Tibial artery (tissue), 4 donors: ENCODE measurements around the gene A1CF.

Experiments
- DNase-seq, 2 donors: peaks; one replicate each; pipeline ENCODE4 v3.0.0-alpha.2; 2019
- H3K27ac ChIP-seq, 2 donors: fragments of 200-600 bp; sonication (generic) in 1 of 2; 1 replicate in 1 of 2; 2 replicates in 1 of 2; pipeline ENCODE4 v1.5.1; 2018 to 2019; ENCODE audit warnings: mild to moderate bottlenecking in 1 of 2
- H3K27me3 ChIP-seq, 2 donors: fragments of 200-600 bp; sonication (generic) in 1 of 2; one replicate each; pipeline versions ENCODE4 v1.5.1 to v1.6.0; 2016 to 2019
- H3K36me3 ChIP-seq, 3 donors: fragments of 200-600 bp; sonication (generic) in 2 of 3; one replicate each; pipeline ENCODE4 v1.5.1; 2016 to 2019; ENCODE audit warnings: mild to moderate bottlenecking in 2 of 3
- H3K4me1 ChIP-seq, 4 donors: fragments of 200-600 bp; sonication (generic) in 2 of 4; 1 replicate in 3 of 4; 2 replicates in 1 of 4; pipeline ENCODE4 v1.5.1; 2016 to 2019
- H3K4me3 ChIP-seq, 2 donors: fragments of 200-600 bp; sonication (generic) in 1 of 2; 1 replicate in 1 of 2; 2 replicates in 1 of 2; pipeline ENCODE4 v1.5.1; 2018 to 2019; ENCODE audit warnings: mild to moderate bottlenecking in 2 of 2
- H3K9me3 ChIP-seq, 3 donors: fragments of 200-600 bp; sonication (generic) in 1 of 3; one replicate each; pipeline ENCODE4 v1.5.1; 2016 to 2019
- CTCF ChIP-seq, 2 experiments: fragments of 200-600 bp in 1 of 2; fragments of 450-650 bp in 1 of 2; IDR thresholded peaks; one replicate each; pipeline ENCODE4 v1.5.1; 2017 to 2019; ENCODE audit warnings: antibody characterized with exemption in 2 of 2, mild to moderate bottlenecking in 1 of 2, moderate library complexity in 1 of 2
- intact Hi-C: fragments of 100-400 bp; cut with DNase I; formaldehyde crosslinking; loops from one replicate; pipeline ENCODE4 v1.15.0; 2023; ENCODE audit warnings: low total_unique reads

The A1CF gene

GRCh38 chr10:50809596-50809995 is 75.8 kb downstream of the A1CF start:
- no peaks in the 10 kb centered on the region for H3K4me1 ChIP-seq

GRCh38 chr10:50807851-50808776 is 77.3 kb downstream of the A1CF start:
- Histone ChIP-seq H3K27me3 (no peaks in the 10 kb centered on the region), H3K9me3 (no peaks in the 10 kb centered on the region), H3K4me1 (no peaks in the 10 kb centered on the region), H3K36me3 (no peaks in the 10 kb centered on the region), H3K27ac (no peak overlapping the region), H3K4me3 (no peak overlapping the region)
- TF ChIP-seq CTCF (IDR thresholded peaks at IDR 0.05), result no peak
- intact Hi-C loops, result no loop called here
- DNase-seq, result no peak

More at GRCh38 chr10:50809596-50809995, 75.8 kb downstream of the A1CF start:
- Histone ChIP-seq H3K27me3 (no peaks in the 10 kb centered on the region), H3K4me3 (no peak overlapping the region), H3K36me3 (no peaks in the 10 kb centered on the region), H3K27ac (no peak overlapping the region), H3K9me3 (no peaks in the 10 kb centered on the region)
- TF ChIP-seq CTCF (IDR thresholded peaks at IDR 0.05), result no peak
- intact Hi-C loops, result no loop called here
- no peak for DNase-seq

GRCh38 chr10:50805981-50806622 is 79.3 kb downstream of the A1CF start:
- DNase-seq, result no peak

GRCh38 chr10:50799595-50799994 is 85.8 kb downstream of the A1CF start:
- no peak overlapping the region for H3K4me3 ChIP-seq
- H3K9me3 ChIP-seq, result no peaks in the 10 kb centered on the region
- intact Hi-C loops, result no loop called here
- peaks cover 0 to 9% of the 10 kb centered on the region in 2 donors for H3K27me3 ChIP-seq
- no peak overlapping the region for H3K27ac ChIP-seq
- no peaks in the 10 kb centered on the region for H3K36me3 ChIP-seq
- no peak for TF ChIP-seq CTCF (IDR thresholded peaks at IDR 0.05)
- no peak for DNase-seq
- H3K4me1 ChIP-seq, result no peaks in the 10 kb centered on the region

More at GRCh38 chr10:50805981-50806622, 79.3 kb downstream of the A1CF start:
- no peaks in the 10 kb centered on the region for H3K4me1 ChIP-seq
- no peak overlapping the region for H3K27ac ChIP-seq
- H3K9me3 ChIP-seq, result no peaks in the 10 kb centered on the region
- TF ChIP-seq CTCF (IDR thresholded peaks at IDR 0.05), result no peak
- no peak overlapping the region for H3K4me3 ChIP-seq
- H3K36me3 ChIP-seq, result no peaks in the 10 kb centered on the region
- intact Hi-C loops, result no loop called here
- H3K27me3 ChIP-seq, result no peaks in the 10 kb centered on the region

- Histone ChIP-seq H3K36me3 (no peaks in the 10 kb centered on the region), H3K27me3 (peaks cover 0 to 9% of the 10 kb centered on the region in 2 donors), H3K4me1 (no peaks in the 10 kb centered on the region), H3K27ac (no peak overlapping the region), H3K9me3 (no peaks in the 10 kb centered on the region), H3K4me3 (no peak overlapping the region)
- DNase-seq, result no peak
- intact Hi-C loops, result no loop called here
- no peak for TF ChIP-seq CTCF (IDR thresholded peaks at IDR 0.05)
Observed at GRCh38 chr10:50798297-50798696, 87.1 kb downstream of the A1CF start.
